HepG2 (cell line): ENCODE data around the gene ZNF488. TPM values are rescaled to one million over a fixed set of nuclear protein-coding genes. Genes with fewer than 3 reads are reported as not detected.

Source experiments
- ATAC-seq: fragments of 200-7000 bp; cut with Tn5 transposase; 3 replicates; pipeline ENCODE4 v1.9.1; 2020; ENCODE audit warnings: mild to moderate bottlenecking, moderate library complexity
- BruUV-seq: library from RNA; stranded (reverse); fragments of 400-500 nt; replicated peaks from 2 replicates; lab custom pipeline; 2021; lab: Mats Ljungman, UMichigan
- CTCF ChIA-PET: fragments of 300-600 bp; formaldehyde crosslinking; extraction: SDS; loops from one replicate; lab custom pipeline; 2021; ENCODE audit warnings: low total read pairs, inconsistent platforms, low intra/inter-chr PET ratio; lab: Yijun Ruan, JAX
- POLR2A ChIA-PET: fragments of 350-600 bp; sonication (Branson Sonifier 250); formaldehyde crosslinking; loops from one replicate; lab custom pipeline; 2020; ENCODE audit warnings: antibody characterized with exemption, inconsistent platforms; lab: Yijun Ruan, JAX
- DNase-seq: peaks from one replicate; pipeline ENCODE4 v3.0.0-alpha.2; 2015; ENCODE audit warnings: low spot score
- FAIRE-seq: peaks from 3 replicates; lab custom pipeline; 2011; peaks lifted over from hg19 to GRCh38; lab: Jason Lieb, UNC
- H2AFZ ChIP-seq: one replicate; pipeline ENCODE4 v1.6.1; 2011; ENCODE audit warnings: low read length, inconsistent platforms
- H3K27ac ChIP-seq: fragments of 300-600 bp; 3 replicates; pipeline ENCODE4 v1.8.0; 2011; ENCODE audit warnings: mixed run types, mild to moderate bottlenecking, mixed read lengths, low read length, inconsistent platforms; ENCODE audit not compliant: insufficient read depth; ENCODE audit errors: extremely low read length
- H3K27me3 ChIP-seq, 2 experiments: fragments of 200-600 bp in 1 of 2; 2 replicates in 1 of 2; 3 replicates in 1 of 2; pipeline versions ENCODE4 v1.6.0 to v1.8.0; 2011; ENCODE audit warnings: low read length in 2 of 2, mild to moderate bottlenecking in 2 of 2, moderate library complexity in 2 of 2, inconsistent platforms in 1 of 2; ENCODE audit not compliant: insufficient read depth in 2 of 2, control insufficient read depth in 1 of 2
- H3K36me3 ChIP-seq, 2 experiments: fragments of 200-600 bp in 1 of 2; replicated peaks in 1 of 2; 2 replicates in 1 of 2; 3 replicates in 1 of 2; pipeline versions ENCODE4 v1.5.1 to v1.8.0; 2011; ENCODE audit warnings: low read length in 2 of 2, inconsistent platforms in 1 of 2; ENCODE audit not compliant: insufficient read depth in 2 of 2, control insufficient read depth in 1 of 2
- H3K4me1 ChIP-seq: 2 replicates; pipeline ENCODE4 v1.5.1; 2012; ENCODE audit warnings: low read length, inconsistent platforms; ENCODE audit not compliant: insufficient read depth
- H3K4me2 ChIP-seq: 2 replicates; pipeline ENCODE4 v1.6.0; 2011; ENCODE audit warnings: low read depth, low read length, inconsistent platforms
- H3K4me3 ChIP-seq, 3 experiments: fragments of 200-600 bp in 1 of 3; sonication (generic), shearing (Covaris generic) in 1 of 3; replicated peaks in 1 of 3; 2 replicates each; pipeline ENCODE4 v1.5.1; 2011 to 2016; ENCODE audit warnings: low read length in 3 of 3, inconsistent platforms in 2 of 3, low read depth in 2 of 3, mild to moderate bottlenecking in 2 of 3, control low read depth in 1 of 3, mixed read lengths in 1 of 3; ENCODE audit not compliant: insufficient read depth in 1 of 3
- H3K79me2 ChIP-seq: one replicate; pipeline ENCODE4 v1.6.1; 2011; ENCODE audit warnings: low read length, inconsistent platforms; ENCODE audit not compliant: insufficient read depth
- H3K9ac ChIP-seq: 2 replicates; pipeline ENCODE4 v1.6.0; 2011; ENCODE audit warnings: mild to moderate bottlenecking, low read depth, low read length, inconsistent platforms; ENCODE audit not compliant: insufficient read depth
- H3K9me3 ChIP-seq: 2 replicates; pipeline ENCODE4 v1.5.1; 2012; ENCODE audit warnings: mild to moderate bottlenecking, low read length
- H4K20me1 ChIP-seq: 2 replicates; pipeline ENCODE4 v1.6.0; 2011; ENCODE audit warnings: inconsistent platforms, mild to moderate bottlenecking, low read length, moderate library complexity; ENCODE audit not compliant: insufficient read depth
- ATF7-NPFF ChIP-seq: sonication (generic); formaldehyde crosslinking; IDR thresholded peaks from 2 replicates; pipeline ENCODE4 v1.8.1; 2023; ENCODE audit warnings: mild to moderate bottlenecking, low read depth, missing genetic modification reagents, moderate library complexity
- CC2D1A ChIP-seq: sonication (generic); formaldehyde crosslinking; IDR thresholded peaks from 2 replicates; pipeline ENCODE4 v1.8.1; 2023; ENCODE audit warnings: mild to moderate bottlenecking, missing genetic modification reagents
- ETV5 ChIP-seq: IDR thresholded peaks from 2 replicates; pipeline ENCODE4 v1.6.1; 2018; ENCODE audit warnings: missing biosample characterization, missing genetic modification reagents, inconsistent platforms, borderline replicate concordance
- PRPF4 ChIP-seq: fragments of 200-400 bp; formaldehyde crosslinking; IDR thresholded peaks from 2 replicates; pipeline ENCODE4 v1.6.1; 2016; ENCODE audit warnings: low read length, low read depth; ENCODE audit not compliant: poor library complexity, severe bottlenecking
- RXRA ChIP-seq: sonication (generic); formaldehyde crosslinking; IDR thresholded peaks from 2 replicates; pipeline ENCODE4 v1.5.1; 2020; ENCODE audit warnings: missing genetic modification reagents
- ZFP36L1 ChIP-seq: sonication (generic); formaldehyde crosslinking; IDR thresholded peaks from 2 replicates; pipeline ENCODE4 v1.8.0; 2022; ENCODE audit warnings: mild to moderate bottlenecking, missing genetic modification reagents, moderate library complexity
- ZFP36L2 ChIP-seq: sonication (generic); formaldehyde crosslinking; IDR thresholded peaks from 2 replicates; pipeline ENCODE4 v1.4.0; 2020; ENCODE audit warnings: missing genetic modification reagents
- ZMAT3 ChIP-seq: sonication (generic); formaldehyde crosslinking; conservative IDR thresholded peaks from 2 replicates; pipeline ENCODE4 v1.7.0; 2021; ENCODE audit warnings: missing genetic modification reagents
- ZNF777 ChIP-seq: sonication (generic); formaldehyde crosslinking; IDR thresholded peaks from 2 replicates; pipeline ENCODE4 v1.4.0; 2020; ENCODE audit warnings: missing genetic modification reagents
- ZNF781 ChIP-seq: sonication (generic); formaldehyde crosslinking; IDR thresholded peaks from 2 replicates; pipeline ENCODE4 v1.5.1; 2020; ENCODE audit warnings: borderline replicate concordance, mild to moderate bottlenecking, missing genetic modification reagents; ENCODE audit errors: not compliant biosample characterization
- ZNF883 ChIP-seq: sonication (generic); formaldehyde crosslinking; IDR thresholded peaks from 2 replicates; pipeline ENCODE4 v1.5.1; 2020; ENCODE audit warnings: mild to moderate bottlenecking, missing genetic modification reagents; ENCODE audit errors: not compliant biosample characterization
- WGBS: methylation state at CpG from one replicate; pipeline ENCODE4 v1.1.6; 2017; ENCODE audit warnings: low lambda C conversion rate; 5-methylcytosine and 5-hydroxymethylcytosine counted together
- in situ Hi-C: cut with HindIII; loops from 2 replicates; pipeline ENCODE4 v1.10.0; 2017; ENCODE audit warnings: low pct_unique_long_range_greater_than_20kb; ENCODE audit not compliant: extremely low pct_ligation_motif_present
- intact Hi-C: fragments of 100-400 bp; cut with micrococcal nuclease; formaldehyde crosslinking; loops from one replicate; pipeline ENCODE4 v1.10.0; 2022; ENCODE audit not compliant: unreplicated experiment
- polyA plus RNA-seq, 8 experiments: library from polyadenylated mRNA; depleted of rRNA in 3 of 8; stranded (reverse) in 7 of 8; unstranded in 1 of 8; fragments of >200 nt; fragmentation: Illumina TruSeq in 4 of 8; extraction: Trizol in 4 of 8; gene quantifications; 2 replicates each; pipeline versions ENCODE4 v1.2.1 to v1.2.3, GENCODE V29; 2011 to 2016; ENCODE audit warnings: low read depth in 4 of 8, missing spikeins in 1 of 8, mixed read lengths in 1 of 8; ENCODE audit not compliant: insufficient read depth in 1 of 8
- total RNA-seq, 5 experiments: library from RNA; depleted of rRNA; stranded (reverse); fragments of >200 nt; fragmentation: Illumina TruSeq; extraction: Trizol; gene quantifications; 2 replicates each; pipeline ENCODE4 v1.2.3, GENCODE V29; 2016; ENCODE audit warnings: low read depth in 1 of 5
- TF ChIP-seq, protein P1 (sequence below): conservative IDR thresholded peaks from 2 replicates; pipeline ENCODE4 v1.6.1; 2018; ENCODE audit warnings: missing genetic modification reagents
- TF ChIP-seq, protein P2 (sequence below): sonication (generic); formaldehyde crosslinking; IDR thresholded peaks from 2 replicates; pipeline ENCODE4 v1.4.0; 2020; ENCODE audit warnings: missing genetic modification reagents
- TF ChIP-seq, protein P3 (sequence below): sonication (generic); formaldehyde crosslinking; conservative IDR thresholded peaks from 2 replicates; pipeline ENCODE4 v1.8.0; 2022; ENCODE audit warnings: missing genetic modification reagents
- TF ChIP-seq, protein P4 (sequence below): sonication (generic); formaldehyde crosslinking; IDR thresholded peaks from 2 replicates; pipeline ENCODE4 v1.4.0; 2020; ENCODE audit warnings: mild to moderate bottlenecking, missing genetic modification reagents

Gene ZNF488
- total and polyA plus RNA-seq, 2 of the 13 experiments (the other 11 are each of a cell fraction or from before 2014, with no cell fraction given) = 0.13 to 0.15 TPM

GRCh38 chr10:47409171-47409865 is 25.2 kb upstream of the ZNF488 start (continued):
- TF ChIP-seq CC2D1A (CRISPR knock-in tag) (no peak), ZFP36L1 (CRISPR knock-in tag) (no peak)

GRCh38 chr10:47408606-47409005 is 24.5 kb upstream of the ZNF488 start:
- no TSS peak for BruUV-seq
- Histone ChIP-seq H2AFZ (no peak overlapping the region), H3K4me2 (no peak overlapping the region), H3K4me3 (no peak overlapping the region), H4K20me1 (no peaks in the 10 kb centered on the region), H3K27me3 (no peaks in the 10 kb centered on the region; a peak in 1 of 5 replicates), H3K9me3 (no peaks in the 10 kb centered on the region), H3K9ac (no peak overlapping the region), H3K4me1 (peaks cover 17% of the 10 kb centered on the region; the same call in 1 of the 2 replicates), H3K79me2 (no peaks in the 10 kb centered on the region), H3K36me3 (no peaks in the 10 kb centered on the region), H3K27ac (no peak overlapping the region)
- CTCF ChIA-PET = no interaction called here
- FAIRE-seq (no peak), ATAC-seq (no peak), DNase-seq (no peak)
- TF ChIP-seq, protein P1, sequence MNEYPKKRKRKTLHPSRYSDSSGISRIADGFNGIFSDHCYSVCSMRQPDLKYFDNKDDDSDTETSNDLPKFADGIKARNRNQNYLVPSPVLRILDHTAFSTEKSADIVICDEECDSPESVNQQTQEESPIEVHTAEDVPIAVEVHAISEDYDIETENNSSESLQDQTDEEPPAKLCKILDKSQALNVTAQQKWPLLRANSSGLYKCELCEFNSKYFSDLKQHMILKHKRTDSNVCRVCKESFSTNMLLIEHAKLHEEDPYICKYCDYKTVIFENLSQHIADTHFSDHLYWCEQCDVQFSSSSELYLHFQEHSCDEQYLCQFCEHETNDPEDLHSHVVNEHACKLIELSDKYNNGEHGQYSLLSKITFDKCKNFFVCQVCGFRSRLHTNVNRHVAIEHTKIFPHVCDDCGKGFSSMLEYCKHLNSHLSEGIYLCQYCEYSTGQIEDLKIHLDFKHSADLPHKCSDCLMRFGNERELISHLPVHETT (CRISPR knock-in tag) = no peak
- TF ChIP-seq ZNF777 (CRISPR knock-in tag) = no peak
- no peak for TF ChIP-seq ZNF781
- no peak for TF ChIP-seq ATF7-NPFF (CRISPR knock-in tag)
- no peak for TF ChIP-seq RXRA
- TF ChIP-seq, protein P2, sequence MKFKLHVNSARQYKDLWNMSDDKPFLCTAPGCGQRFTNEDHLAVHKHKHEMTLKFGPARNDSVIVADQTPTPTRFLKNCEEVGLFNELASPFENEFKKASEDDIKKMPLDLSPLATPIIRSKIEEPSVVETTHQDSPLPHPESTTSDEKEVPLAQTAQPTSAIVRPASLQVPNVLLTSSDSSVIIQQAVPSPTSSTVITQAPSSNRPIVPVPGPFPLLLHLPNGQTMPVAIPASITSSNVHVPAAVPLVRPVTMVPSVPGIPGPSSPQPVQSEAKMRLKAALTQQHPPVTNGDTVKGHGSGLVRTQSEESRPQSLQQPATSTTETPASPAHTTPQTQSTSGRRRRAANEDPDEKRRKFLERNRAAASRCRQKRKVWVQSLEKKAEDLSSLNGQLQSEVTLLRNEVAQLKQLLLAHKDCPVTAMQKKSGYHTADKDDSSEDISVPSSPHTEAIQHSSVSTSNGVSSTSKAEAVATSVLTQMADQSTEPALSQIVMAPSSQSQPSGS = no peak
- no peak for TF ChIP-seq PRPF4
- TF ChIP-seq, protein P3, sequence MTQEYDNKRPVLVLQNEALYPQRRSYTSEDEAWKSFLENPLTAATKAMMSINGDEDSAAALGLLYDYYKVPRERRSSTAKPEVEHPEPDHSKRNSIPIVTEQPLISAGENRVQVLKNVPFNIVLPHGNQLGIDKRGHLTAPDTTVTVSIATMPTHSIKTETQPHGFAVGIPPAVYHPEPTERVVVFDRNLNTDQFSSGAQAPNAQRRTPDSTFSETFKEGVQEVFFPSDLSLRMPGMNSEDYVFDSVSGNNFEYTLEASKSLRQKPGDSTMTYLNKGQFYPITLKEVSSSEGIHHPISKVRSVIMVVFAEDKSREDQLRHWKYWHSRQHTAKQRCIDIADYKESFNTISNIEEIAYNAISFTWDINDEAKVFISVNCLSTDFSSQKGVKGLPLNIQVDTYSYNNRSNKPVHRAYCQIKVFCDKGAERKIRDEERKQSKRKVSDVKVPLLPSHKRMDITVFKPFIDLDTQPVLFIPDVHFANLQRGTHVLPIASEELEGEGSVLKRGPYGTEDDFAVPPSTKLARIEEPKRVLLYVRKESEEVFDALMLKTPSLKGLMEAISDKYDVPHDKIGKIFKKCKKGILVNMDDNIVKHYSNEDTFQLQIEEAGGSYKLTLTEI (CRISPR knock-in tag) = no peak
- no peak for TF ChIP-seq ZMAT3 (CRISPR knock-in tag)
- TF ChIP-seq, protein P4, sequence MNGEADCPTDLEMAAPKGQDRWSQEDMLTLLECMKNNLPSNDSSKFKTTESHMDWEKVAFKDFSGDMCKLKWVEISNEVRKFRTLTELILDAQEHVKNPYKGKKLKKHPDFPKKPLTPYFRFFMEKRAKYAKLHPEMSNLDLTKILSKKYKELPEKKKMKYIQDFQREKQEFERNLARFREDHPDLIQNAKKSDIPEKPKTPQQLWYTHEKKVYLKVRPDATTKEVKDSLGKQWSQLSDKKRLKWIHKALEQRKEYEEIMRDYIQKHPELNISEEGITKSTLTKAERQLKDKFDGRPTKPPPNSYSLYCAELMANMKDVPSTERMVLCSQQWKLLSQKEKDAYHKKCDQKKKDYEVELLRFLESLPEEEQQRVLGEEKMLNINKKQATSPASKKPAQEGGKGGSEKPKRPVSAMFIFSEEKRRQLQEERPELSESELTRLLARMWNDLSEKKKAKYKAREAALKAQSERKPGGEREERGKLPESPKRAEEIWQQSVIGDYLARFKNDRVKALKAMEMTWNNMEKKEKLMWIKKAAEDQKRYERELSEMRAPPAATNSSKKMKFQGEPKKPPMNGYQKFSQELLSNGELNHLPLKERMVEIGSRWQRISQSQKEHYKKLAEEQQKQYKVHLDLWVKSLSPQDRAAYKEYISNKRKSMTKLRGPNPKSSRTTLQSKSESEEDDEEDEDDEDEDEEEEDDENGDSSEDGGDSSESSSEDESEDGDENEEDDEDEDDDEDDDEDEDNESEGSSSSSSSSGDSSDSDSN = no peak
- TF ChIP-seq ZNF883 = no peak
- TF ChIP-seq ETV5 (CRISPR knock-in tag) = no peak
- TF ChIP-seq ZFP36L2 (CRISPR knock-in tag) = no peak
- WGBS = 19% methylated on average over 6 of the region's 6 CpGs
- POLR2A ChIA-PET = no interaction called here
- in situ Hi-C loops (no loop called here), intact Hi-C loops (no loop called here)
